GM23338 (cell line): ENCODE results near the gene PAPPA2. TPM values are rescaled to one million over a fixed set of nuclear protein-coding genes. Genes with fewer than 3 reads are reported as not detected.

Experiments
- ATAC-seq: fragments of 200-7000 bp; cut with Tn5 transposase; 3 replicates; pipeline ENCODE4 v1.9.1; 2020
- DNase-seq: peaks from one replicate; pipeline ENCODE4 v3.0.0-alpha.2; 2015; ENCODE audit warnings: low spot score
- H2AFZ ChIP-seq: fragments of 200-600 bp; sonication (generic); 2 replicates; pipeline ENCODE4 v1.8.0; 2016; ENCODE audit warnings: antibody characterized with exemption, mild to moderate bottlenecking, moderate library complexity
- H3F3A ChIP-seq: fragments of 200-600 bp; sonication (generic); replicated peaks from 2 replicates; pipeline ENCODE4 v1.8.0; 2017; ENCODE audit warnings: antibody characterized with exemption, mixed run types, low read depth
- H3K27ac ChIP-seq: fragments of 200-600 bp; sonication (generic); 2 replicates; pipeline ENCODE4 v1.6.1; 2016; ENCODE audit warnings: low read depth
- H3K27me3 ChIP-seq: fragments of 200-600 bp; sonication (generic); 2 replicates; pipeline ENCODE4 v1.8.0; 2016; ENCODE audit warnings: mild to moderate bottlenecking, mixed run types, moderate library complexity; ENCODE audit not compliant: insufficient read depth
- H3K36me3 ChIP-seq: fragments of 200-600 bp; sonication (generic); 2 replicates; pipeline ENCODE4 v1.8.0; 2016; ENCODE audit warnings: mild to moderate bottlenecking; ENCODE audit not compliant: insufficient read depth
- H3K4me1 ChIP-seq: fragments of 200-600 bp; sonication (generic); 2 replicates; pipeline ENCODE4 v1.8.0; 2016; ENCODE audit warnings: mild to moderate bottlenecking, moderate library complexity; ENCODE audit not compliant: insufficient read depth
- H3K4me2 ChIP-seq: fragments of 200-600 bp; sonication (generic); 2 replicates; pipeline ENCODE4 v1.7.1; 2017; ENCODE audit warnings: mixed run types
- H3K4me3 ChIP-seq: fragments of 200-600 bp; sonication (generic); 2 replicates; pipeline ENCODE4 v1.6.1; 2016; ENCODE audit warnings: mixed run types
- H3K79me2 ChIP-seq: fragments of 200-600 bp; sonication (generic); replicated peaks from 2 replicates; pipeline ENCODE4 v1.8.0; 2017; ENCODE audit warnings: mild to moderate bottlenecking; ENCODE audit not compliant: insufficient read depth
- H3K9me2 ChIP-seq: fragments of 200-600 bp; sonication (generic); 2 replicates; pipeline ENCODE4 v1.8.0; 2017; ENCODE audit not compliant: insufficient read depth
- H4K20me1 ChIP-seq: fragments of 200-600 bp; sonication (generic); replicated peaks from 2 replicates; pipeline ENCODE4 v1.8.0; 2017; ENCODE audit warnings: mild to moderate bottlenecking; ENCODE audit not compliant: insufficient read depth
- H3K27ac Mint-ChIP-seq: 2 replicates; pipeline ENCODE4 v1.8.0; 2020; ENCODE audit warnings: inconsistent platforms, mild to moderate bottlenecking, moderate library complexity, mixed read lengths
- H3K27me3 Mint-ChIP-seq: 3 replicates; pipeline ENCODE4 v1.8.0; 2022; ENCODE audit warnings: low read depth, mild to moderate bottlenecking, moderate library complexity, mixed read lengths, inconsistent platforms; ENCODE audit not compliant: insufficient read depth, poor library complexity
- H3K36me3 Mint-ChIP-seq: 3 replicates; pipeline ENCODE4 v1.8.0; 2021; ENCODE audit warnings: low read depth, mild to moderate bottlenecking, inconsistent platforms, moderate library complexity, mixed read lengths
- H3K4me1 Mint-ChIP-seq: 3 replicates; pipeline ENCODE4 v1.8.0; 2020; ENCODE audit warnings: mild to moderate bottlenecking, inconsistent platforms, mixed read lengths
- H3K4me3 Mint-ChIP-seq: 3 replicates; pipeline ENCODE4 v1.8.0; 2021; ENCODE audit warnings: moderate library complexity, mild to moderate bottlenecking, inconsistent platforms, mixed read lengths
- H3K9me3 Mint-ChIP-seq: 3 replicates; pipeline ENCODE4 v1.8.0; 2020; ENCODE audit warnings: moderate library complexity, mild to moderate bottlenecking, inconsistent platforms, mixed read lengths
- EZH2 ChIP-seq: fragments of 200-600 bp; sonication (generic); IDR thresholded peaks from one replicate; pipeline ENCODE4 v1.8.0; 2017; ENCODE audit warnings: antibody characterized with exemption, mild to moderate bottlenecking, low read depth; ENCODE audit not compliant: unreplicated experiment
- EZH2phosphoT487 ChIP-seq: fragments of 200-600 bp; sonication (generic); IDR thresholded peaks from one replicate; pipeline ENCODE4 v1.8.1; 2018; ENCODE audit warnings: antibody characterized with exemption; ENCODE audit not compliant: unreplicated experiment
- JUNB ChIP-seq: IDR thresholded peaks from one replicate; pipeline ENCODE4 v1.6.1; 2016; ENCODE audit warnings: antibody characterized with exemption; ENCODE audit not compliant: unreplicated experiment
- NANOG ChIP-seq: IDR thresholded peaks from 2 replicates; pipeline ENCODE4 v1.6.1; 2016; ENCODE audit warnings: antibody characterized with exemption, borderline replicate concordance
- POLR2AphosphoS5 ChIP-seq: IDR thresholded peaks from 2 replicates; pipeline ENCODE4 v1.6.1; 2016; ENCODE audit warnings: antibody characterized with exemption, low read depth
- STAT1 ChIP-seq: IDR thresholded peaks from one replicate; pipeline ENCODE4 v1.6.1; 2016; ENCODE audit warnings: antibody characterized with exemption; ENCODE audit not compliant: unreplicated experiment
- ZNF114 ChIP-seq: fragments of 250-450 bp; sonication (Bioruptor Pico); IDR thresholded peaks from 2 replicates; pipeline ENCODE4 v1.5.0; 2020; ENCODE audit warnings: mild to moderate bottlenecking, moderate library complexity
- ZNF331 ChIP-seq: fragments of 250-450 bp; sonication (Bioruptor Pico); IDR thresholded peaks from 2 replicates; pipeline ENCODE4 v1.5.0; 2020; ENCODE audit warnings: low read depth, mild to moderate bottlenecking, moderate library complexity
- polyA plus RNA-seq: library from polyadenylated mRNA; unstranded; fragments of >200 nt; fragmentation: Nextera tagmentation; extraction: Ambion mirVana; gene quantifications from 2 replicates; pipeline ENCODE4 v1.2.1, GENCODE V29; 2016
- total RNA-seq: library from RNA; depleted of rRNA; stranded (reverse); fragments of >200 nt; shearing (Covaris generic); gene quantifications from 2 replicates; pipeline ENCODE4 v1.2.3, GENCODE V29; 2014
- TF ChIP-seq, protein P1 (sequence below): IDR thresholded peaks from 2 replicates; pipeline ENCODE4 v1.6.1; 2016; ENCODE audit warnings: antibody characterized with exemption
- TF ChIP-seq, protein P2 (sequence below): fragments of 250-450 bp; sonication (Bioruptor Pico); IDR thresholded peaks from 2 replicates; pipeline ENCODE4 v1.5.0; 2020; ENCODE audit warnings: mild to moderate bottlenecking, moderate library complexity

Gene PAPPA2
- total and polyA plus RNA-seq, 2 experiments from 2014 or later, result 1.4 to 1.7 TPM

DNA sequence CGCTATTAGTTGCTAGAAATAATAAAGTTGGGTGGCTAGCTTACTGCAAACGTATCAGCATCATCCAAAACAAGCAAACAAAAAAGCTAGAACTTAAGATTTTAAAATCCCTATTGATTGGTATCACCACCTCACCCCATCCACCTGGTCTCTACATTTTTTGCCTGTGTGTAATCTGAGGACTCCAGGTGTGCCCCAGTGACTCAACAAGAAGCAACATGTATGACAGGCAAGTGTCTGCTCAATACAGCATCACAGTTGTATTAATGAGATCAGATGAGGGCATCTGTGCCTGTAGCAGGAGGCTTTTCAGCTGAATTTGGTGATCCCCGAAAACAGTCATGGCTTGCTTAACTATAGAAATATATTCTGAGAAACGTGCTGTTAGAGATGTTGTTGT, 14.6 kb upstream of the PAPPA2 start:
- Histone ChIP-seq H3F3A (no peaks in the 10 kb centered on the region), H3K27me3 (no peaks in the 10 kb centered on the region), H3K27ac (no peak overlapping the region), H2AFZ (no peak overlapping the region), H3K4me1 (no peaks in the 10 kb centered on the region), H3K4me3 (no peak overlapping the region), H4K20me1 (no peaks in the 10 kb centered on the region), H3K79me2 (no peaks in the 10 kb centered on the region), H3K36me3 (no peaks in the 10 kb centered on the region), H3K4me2 (no peak overlapping the region), H3K9me2 (peaks cover 10% of the 10 kb centered on the region; the same call in 1 of the 2 replicates)
- Mint-ChIP-seq H3K27me3 (no peaks in the 10 kb centered on the region), H3K36me3 (no peaks in the 10 kb centered on the region), H3K27ac (no peak overlapping the region), H3K4me1 (no peaks in the 10 kb centered on the region), H3K9me3 (peaks cover 4% of the 10 kb centered on the region; the same call in 1 of the 3 replicates), H3K4me3 (no peak overlapping the region)
- DNase-seq (no peak), ATAC-seq (no peak)
- TF ChIP-seq EZH2, result no peak
- TF ChIP-seq, protein P1, sequence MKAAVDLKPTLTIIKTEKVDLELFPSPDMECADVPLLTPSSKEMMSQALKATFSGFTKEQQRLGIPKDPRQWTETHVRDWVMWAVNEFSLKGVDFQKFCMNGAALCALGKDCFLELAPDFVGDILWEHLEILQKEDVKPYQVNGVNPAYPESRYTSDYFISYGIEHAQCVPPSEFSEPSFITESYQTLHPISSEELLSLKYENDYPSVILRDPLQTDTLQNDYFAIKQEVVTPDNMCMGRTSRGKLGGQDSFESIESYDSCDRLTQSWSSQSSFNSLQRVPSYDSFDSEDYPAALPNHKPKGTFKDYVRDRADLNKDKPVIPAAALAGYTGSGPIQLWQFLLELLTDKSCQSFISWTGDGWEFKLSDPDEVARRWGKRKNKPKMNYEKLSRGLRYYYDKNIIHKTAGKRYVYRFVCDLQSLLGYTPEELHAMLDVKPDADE, result no peak
- TF ChIP-seq EZH2phosphoT487, result no peak
- no peak for TF ChIP-seq STAT1
- TF ChIP-seq, protein P2, sequence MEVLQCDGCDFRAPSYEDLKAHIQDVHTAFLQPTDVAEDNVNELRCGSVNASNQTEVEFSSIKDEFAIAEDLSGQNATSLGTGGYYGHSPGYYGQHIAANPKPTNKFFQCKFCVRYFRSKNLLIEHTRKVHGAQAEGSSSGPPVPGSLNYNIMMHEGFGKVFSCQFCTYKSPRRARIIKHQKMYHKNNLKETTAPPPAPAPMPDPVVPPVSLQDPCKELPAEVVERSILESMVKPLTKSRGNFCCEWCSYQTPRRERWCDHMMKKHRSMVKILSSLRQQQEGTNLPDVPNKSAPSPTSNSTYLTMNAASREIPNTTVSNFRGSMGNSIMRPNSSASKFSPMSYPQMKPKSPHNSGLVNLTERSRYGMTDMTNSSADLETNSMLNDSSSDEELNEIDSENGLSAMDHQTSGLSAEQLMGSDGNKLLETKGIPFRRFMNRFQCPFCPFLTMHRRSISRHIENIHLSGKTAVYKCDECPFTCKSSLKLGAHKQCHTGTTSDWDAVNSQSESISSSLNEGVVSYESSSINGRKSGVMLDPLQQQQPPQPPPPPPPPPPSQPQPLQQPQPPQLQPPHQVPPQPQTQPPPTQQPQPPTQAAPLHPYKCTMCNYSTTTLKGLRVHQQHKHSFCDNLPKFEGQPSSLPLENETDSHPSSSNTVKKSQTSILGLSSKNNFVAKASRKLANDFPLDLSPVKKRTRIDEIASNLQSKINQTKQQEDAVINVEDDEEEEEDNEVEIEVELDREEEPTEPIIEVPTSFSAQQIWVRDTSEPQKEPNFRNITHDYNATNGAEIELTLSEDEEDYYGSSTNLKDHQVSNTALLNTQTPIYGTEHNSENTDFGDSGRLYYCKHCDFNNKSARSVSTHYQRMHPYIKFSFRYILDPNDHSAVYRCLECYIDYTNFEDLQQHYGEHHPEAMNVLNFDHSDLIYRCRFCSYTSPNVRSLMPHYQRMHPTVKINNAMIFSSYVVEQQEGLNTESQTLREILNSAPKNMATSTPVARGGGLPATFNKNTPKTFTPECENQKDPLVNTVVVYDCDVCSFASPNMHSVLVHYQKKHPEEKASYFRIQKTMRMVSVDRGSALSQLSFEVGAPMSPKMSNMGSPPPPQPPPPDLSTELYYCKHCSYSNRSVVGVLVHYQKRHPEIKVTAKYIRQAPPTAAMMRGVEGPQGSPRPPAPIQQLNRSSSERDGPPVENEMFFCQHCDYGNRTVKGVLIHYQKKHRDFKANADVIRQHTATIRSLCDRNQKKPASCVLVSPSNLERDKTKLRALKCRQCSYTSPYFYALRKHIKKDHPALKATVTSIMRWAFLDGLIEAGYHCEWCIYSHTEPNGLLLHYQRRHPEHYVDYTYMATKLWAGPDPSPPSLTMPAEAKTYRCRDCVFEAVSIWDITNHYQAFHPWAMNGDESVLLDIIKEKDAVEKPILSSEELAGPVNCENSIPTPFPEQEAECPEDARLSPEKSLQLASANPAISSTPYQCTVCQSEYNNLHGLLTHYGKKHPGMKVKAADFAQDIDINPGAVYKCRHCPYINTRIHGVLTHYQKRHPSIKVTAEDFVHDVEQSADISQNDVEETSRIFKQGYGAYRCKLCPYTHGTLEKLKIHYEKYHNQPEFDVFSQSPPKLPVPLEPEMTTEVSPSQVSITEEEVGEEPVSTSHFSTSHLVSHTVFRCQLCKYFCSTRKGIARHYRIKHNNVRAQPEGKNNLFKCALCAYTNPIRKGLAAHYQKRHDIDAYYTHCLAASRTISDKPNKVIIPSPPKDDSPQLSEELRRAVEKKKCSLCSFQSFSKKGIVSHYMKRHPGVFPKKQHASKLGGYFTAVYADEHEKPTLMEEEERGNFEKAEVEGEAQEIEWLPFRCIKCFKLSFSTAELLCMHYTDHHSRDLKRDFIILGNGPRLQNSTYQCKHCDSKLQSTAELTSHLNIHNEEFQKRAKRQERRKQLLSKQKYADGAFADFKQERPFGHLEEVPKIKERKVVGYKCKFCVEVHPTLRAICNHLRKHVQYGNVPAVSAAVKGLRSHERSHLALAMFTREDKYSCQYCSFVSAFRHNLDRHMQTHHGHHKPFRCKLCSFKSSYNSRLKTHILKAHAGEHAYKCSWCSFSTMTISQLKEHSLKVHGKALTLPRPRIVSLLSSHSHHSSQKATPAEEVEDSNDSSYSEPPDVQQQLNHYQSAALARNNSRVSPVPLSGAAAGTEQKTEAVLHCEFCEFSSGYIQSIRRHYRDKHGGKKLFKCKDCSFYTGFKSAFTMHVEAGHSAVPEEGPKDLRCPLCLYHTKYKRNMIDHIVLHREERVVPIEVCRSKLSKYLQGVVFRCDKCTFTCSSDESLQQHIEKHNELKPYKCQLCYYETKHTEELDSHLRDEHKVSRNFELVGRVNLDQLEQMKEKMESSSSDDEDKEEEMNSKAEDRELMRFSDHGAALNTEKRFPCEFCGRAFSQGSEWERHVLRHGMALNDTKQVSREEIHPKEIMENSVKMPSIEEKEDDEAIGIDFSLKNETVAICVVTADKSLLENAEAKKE (CRISPR knock-in tag), result no peak
- TF ChIP-seq POLR2AphosphoS5, result no peak
- no peak for TF ChIP-seq NANOG
- TF ChIP-seq ZNF331 (CRISPR knock-in tag), result no peak
- no peak for TF ChIP-seq JUNB
- TF ChIP-seq ZNF114 (CRISPR knock-in tag), result no peak
